ENCODE data around the gene OR6C6. TPM values are rescaled to one million over a fixed set of nuclear protein-coding genes. Genes with fewer than 3 reads are reported as not detected.

The OR6C6 gene
- total RNA-seq, 6 experiments from 2014 or later: not detected

- intact Hi-C loops (cut with DNase I): no loop called here
These were observed 43.1 kb downstream of the OR6C6 start for GRCh38 chr12:55253281-55253680.

GRCh38 chr12:55250944-55251343 lies 45.4 kb downstream of the OR6C6 start:
- ATAC-seq: peak; percentile 81 to 96 (median 92)
- TF ChIP-seq CTCF (IDR thresholded peaks at IDR 0.05): no peak
- no peak for TF ChIP-seq POLR2A (IDR thresholded peaks at IDR 0.05)
- 19% methylated on average over 3 of the region's 3 CpGs for WGBS (ENCODE audit: insufficient coverage, low coverage, low lambda C conversion rate, missing lambda C conversion rate)

More at GRCh38 chr12:55253281-55253680, 43.1 kb downstream of the OR6C6 start:
- ATAC-seq (no peak), DNase-seq (no peak)
- Histone ChIP-seq H3K36me3 (no peaks in the 10 kb centered on the region), H3K9me3 (no peaks in the 10 kb centered on the region), H3K4me3 (no peak overlapping the region), H3K4me1 (peaks cover 0 to 4% (median 0%) of the 10 kb centered on the region in 4 donors), H3K27ac (no peak overlapping the region), H3K27me3 (no peaks in the 10 kb centered on the region)
- TF ChIP-seq CTCF (IDR thresholded peaks at IDR 0.05) (no peak), POLR2A (IDR thresholded peaks at IDR 0.05) (no peak)

GRCh38 chr12:55246159-55246558 lies 50.2 kb downstream of the OR6C6 start:
- no peak overlapping the region for H3K4me3 ChIP-seq
- H3K4me1 ChIP-seq: peaks cover 0 to 2% (median 0%) of the 10 kb centered on the region in 4 donors
- no peak overlapping the region for H3K27ac ChIP-seq
- H3K36me3 ChIP-seq: no peaks in the 10 kb centered on the region
- 25% methylated on average over 1 of the region's 1 CpG for WGBS (ENCODE audit: insufficient coverage, low coverage, low lambda C conversion rate, missing lambda C conversion rate)
- DNase-seq: no peak
- no peaks in the 10 kb centered on the region for H3K27me3 ChIP-seq
- TF ChIP-seq CTCF (IDR thresholded peaks at IDR 0.05): no peak
- no peak for TF ChIP-seq POLR2A (IDR thresholded peaks at IDR 0.05)
- H3K9me3 ChIP-seq: no peaks in the 10 kb centered on the region
- ATAC-seq: no peak
- intact Hi-C loops (cut with DNase I): no loop called here

More at GRCh38 chr12:55250944-55251343, 45.4 kb downstream of the OR6C6 start:
- Histone ChIP-seq H3K27ac (no peak overlapping the region), H3K9me3 (no peaks in the 10 kb centered on the region), H3K4me1 (peaks cover 0 to 4% (median 0%) of the 10 kb centered on the region in 4 donors), H3K27me3 (no peaks in the 10 kb centered on the region), H3K36me3 (no peaks in the 10 kb centered on the region), H3K4me3 (no peak overlapping the region)
- peak in 1 of 3 donors; percentile 46 for DNase-seq
- intact Hi-C loops (cut with DNase I): no loop called here

GRCh38 chr12:55244309-55244708 lies 52.1 kb downstream of the OR6C6 start, which contains the start of gene OR6C74:
Gene OR6C74, plus strand, starts transcription at chr12:55244609. Its CDS starts 2,679 bp downstream, at chr12:55247288.
- TF ChIP-seq CTCF (IDR thresholded peaks at IDR 0.05) (no peak), POLR2A (IDR thresholded peaks at IDR 0.05) (no peak)
- Histone ChIP-seq H3K27ac (no peak within 1 kb of the TSS), H3K27me3 (no peaks in the 10 kb centered on the region), H3K4me1 (no peaks in the 10 kb centered on the region), H3K4me3 (no peak within 1 kb of the TSS), H3K9me3 (no peaks in the 10 kb centered on the region), H3K36me3 (no peaks in the 10 kb centered on the region)
- 91% methylated on average over 3 of the region's 3 CpGs for WGBS (ENCODE audit: insufficient coverage, low coverage, low lambda C conversion rate, missing lambda C conversion rate)
- ATAC-seq: no peak
- intact Hi-C loops (cut with DNase I): no loop called here
- no peak for DNase-seq

Other genes with a start within 250 kb of the OR6C6 start
- not detected for gene OR9K2, start 170.2 kb downstream of the OR6C6 start, total RNA-seq
- not detected for gene OR10A7, start 75.5 kb downstream of the OR6C6 start, total RNA-seq
- gene OR6C74, start 52.0 kb downstream of the OR6C6 start, total RNA-seq: not detected
- gene OR6C1, start 17.8 kb upstream of the OR6C6 start, total RNA-seq: not detected
- not detected for gene OR6C3, start 34.2 kb upstream of the OR6C6 start, total RNA-seq
- not detected for gene OR6C75, start 66.4 kb upstream of the OR6C6 start, total RNA-seq
- not detected for gene OR6C65, start 104.0 kb upstream of the OR6C6 start, total RNA-seq
- not detected for gene OR6C76, start 129.7 kb upstream of the OR6C6 start, total RNA-seq
- not detected for gene OR6C2, start 147.5 kb upstream of the OR6C6 start, total RNA-seq
- not detected for gene OR6C70, start 173.6 kb upstream of the OR6C6 start, total RNA-seq
- not detected for gene OR6C68, start 195.8 kb upstream of the OR6C6 start, total RNA-seq